AG10803 (cell line): Measurements from ENCODE around the gene FAIM2.

Experiments
- DNase-seq: peaks from one replicate; pipeline ENCODE4 v3.0.0; 2010; ENCODE audit warnings: low read depth
- H3K4me3 ChIP-seq: 2 replicates; pipeline ENCODE4 v1.5.1; 2011; ENCODE audit warnings: mild to moderate bottlenecking, low read length, control low read depth
- TF ChIP-seq, protein P1 (sequence below): conservative IDR thresholded peaks from 2 replicates; pipeline ENCODE4 v1.5.1; 2011; ENCODE audit warnings: mild to moderate bottlenecking, low read length, control low read depth, inconsistent platforms

Gene FAIM2

DNA sequence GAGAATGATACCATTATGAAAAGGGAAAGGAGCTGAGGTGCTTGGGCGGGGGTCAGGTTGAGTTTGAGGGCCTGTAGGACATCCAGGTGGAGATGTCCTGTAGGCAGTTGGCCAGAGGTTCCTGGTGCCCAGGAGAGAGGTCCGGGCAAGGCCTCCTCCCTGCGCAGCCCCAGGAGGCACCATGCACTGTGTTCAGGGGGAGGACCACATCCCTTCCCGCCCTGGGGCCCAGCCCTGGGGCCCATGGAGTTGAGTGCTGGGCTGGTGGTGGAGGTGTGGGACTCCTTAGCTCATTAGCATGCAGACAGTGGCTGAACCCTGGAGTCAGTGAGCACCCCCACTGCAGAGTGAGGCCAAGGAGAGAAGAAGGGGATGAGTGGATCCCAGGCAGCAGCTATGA lies 5.7 kb upstream of the FAIM2 start:
- TF ChIP-seq, protein P1, sequence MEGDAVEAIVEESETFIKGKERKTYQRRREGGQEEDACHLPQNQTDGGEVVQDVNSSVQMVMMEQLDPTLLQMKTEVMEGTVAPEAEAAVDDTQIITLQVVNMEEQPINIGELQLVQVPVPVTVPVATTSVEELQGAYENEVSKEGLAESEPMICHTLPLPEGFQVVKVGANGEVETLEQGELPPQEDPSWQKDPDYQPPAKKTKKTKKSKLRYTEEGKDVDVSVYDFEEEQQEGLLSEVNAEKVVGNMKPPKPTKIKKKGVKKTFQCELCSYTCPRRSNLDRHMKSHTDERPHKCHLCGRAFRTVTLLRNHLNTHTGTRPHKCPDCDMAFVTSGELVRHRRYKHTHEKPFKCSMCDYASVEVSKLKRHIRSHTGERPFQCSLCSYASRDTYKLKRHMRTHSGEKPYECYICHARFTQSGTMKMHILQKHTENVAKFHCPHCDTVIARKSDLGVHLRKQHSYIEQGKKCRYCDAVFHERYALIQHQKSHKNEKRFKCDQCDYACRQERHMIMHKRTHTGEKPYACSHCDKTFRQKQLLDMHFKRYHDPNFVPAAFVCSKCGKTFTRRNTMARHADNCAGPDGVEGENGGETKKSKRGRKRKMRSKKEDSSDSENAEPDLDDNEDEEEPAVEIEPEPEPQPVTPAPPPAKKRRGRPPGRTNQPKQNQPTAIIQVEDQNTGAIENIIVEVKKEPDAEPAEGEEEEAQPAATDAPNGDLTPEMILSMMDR, result no peak
- H3K4me3 ChIP-seq, result no peak overlapping the region
- DNase-seq, result no peak

DNA sequence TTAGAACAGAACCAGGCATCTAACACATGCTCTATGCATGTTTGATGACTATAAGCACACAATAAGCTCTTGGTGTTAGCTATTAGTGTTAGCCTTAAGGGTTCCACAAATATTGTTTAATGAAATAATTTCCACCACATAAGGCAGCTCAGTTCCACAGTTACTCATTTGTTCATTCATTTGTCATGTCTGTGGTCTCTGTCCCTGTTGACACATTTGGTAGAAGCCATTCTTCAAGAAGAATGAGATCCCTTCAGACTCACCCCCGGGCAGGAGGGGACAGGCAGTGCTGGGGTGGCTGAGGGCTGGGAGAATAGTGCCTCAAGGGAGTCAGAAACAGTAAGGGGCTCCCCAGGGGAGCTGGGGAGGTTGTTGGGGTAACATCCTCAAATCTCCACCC lies 3.7 kb upstream of the FAIM2 start:
- no peak for DNase-seq
- H3K4me3 ChIP-seq, result no peak overlapping the region
- TF ChIP-seq, protein P1, result no peak

DNA sequence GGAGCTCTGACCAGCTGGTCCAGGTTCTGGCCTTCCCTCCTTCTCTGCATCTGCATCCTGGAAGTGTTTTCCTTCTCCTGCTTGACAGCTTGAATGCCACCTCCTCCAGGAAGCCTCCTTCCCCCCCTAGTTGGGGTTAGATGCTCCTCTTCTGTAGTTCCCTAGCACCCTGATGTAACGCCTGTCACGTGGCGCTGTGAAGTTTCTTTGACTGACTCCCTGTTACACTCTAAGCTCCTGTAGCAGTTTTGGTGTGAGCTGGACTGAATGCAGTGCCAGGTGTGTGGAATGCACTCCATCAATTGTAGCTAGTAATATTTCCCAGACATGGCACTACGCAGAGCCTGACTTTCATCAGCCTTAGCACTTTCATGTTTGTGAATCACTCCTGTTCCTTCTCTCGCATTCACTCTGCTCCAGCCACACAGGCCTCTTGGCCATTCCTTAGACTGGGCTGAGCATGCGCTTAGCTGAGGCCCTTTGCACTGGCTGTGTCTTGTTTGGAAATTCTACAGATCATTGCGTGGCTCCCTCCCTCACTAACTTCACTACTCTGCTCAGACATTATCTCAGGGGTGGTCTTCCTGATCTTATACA lies 2.1 kb upstream of the FAIM2 start:
- TF ChIP-seq, protein P1, result no peak
- DNase-seq, result no peak
- no peak overlapping the region for H3K4me3 ChIP-seq

GRCh38 chr12:49904601-49905000 lies 901 bp upstream of the FAIM2 start:
- TF ChIP-seq, protein P1, result no peak
- H3K4me3 ChIP-seq, result peak overlapping the region; percentile 56
- DNase-seq, result no peak

DNA sequence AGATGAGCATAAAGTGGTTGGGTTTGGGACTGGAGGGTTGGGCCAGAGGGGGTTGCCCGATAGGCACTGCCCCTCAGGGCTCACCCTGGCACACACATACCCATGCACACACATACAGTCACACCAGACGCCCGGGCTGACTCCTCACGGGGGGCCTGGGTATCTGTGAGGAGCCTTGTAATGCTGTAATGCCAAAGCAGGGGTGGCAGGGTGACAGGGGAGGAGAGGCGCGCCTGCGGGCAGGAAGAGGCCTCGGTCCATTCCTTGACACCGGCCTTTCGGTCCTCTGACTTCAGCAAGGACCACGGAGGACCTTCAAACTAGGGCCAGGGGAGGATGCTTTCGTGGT lies 375 bp downstream of the FAIM2 start:
- peak overlapping the region; percentile 56 for H3K4me3 ChIP-seq
- DNase-seq, result no peak
- TF ChIP-seq, protein P1, result no peak

GRCh38 chr12:49902399-49903350 lies 1.0 kb downstream of the FAIM2 start:
- no peak for DNase-seq
- TF ChIP-seq, protein P1, result no peak
- H3K4me3 ChIP-seq, result no peak overlapping the region

- TF ChIP-seq, protein P1, result no peak
- H3K4me3 ChIP-seq, result no peak overlapping the region
- no peak for DNase-seq
Measured at GRCh38 chr12:49901986-49902385, 1.7 kb downstream of the FAIM2 start.
